HAP-1 (cell line): Measurements from ENCODE around the gene ARL4D.
"Not testable (repeated sequence)": the region's sequence is repeated elsewhere in the genome, so short reads cannot be mapped to it uniquely, and the experiment has no call there.

Experiments used
- DNase-seq, 2 experiments: peaks; one replicate each; pipeline ENCODE4 v3.0.0-alpha.2; 2016 to 2020; ENCODE audit warnings: low spot score in 2 of 2
- H3K27me3 ChIP-seq: fragments of 250-450 bp; sonication (Bioruptor Pico); 2 replicates; pipeline ENCODE4 v1.5.1; 2020; ENCODE audit warnings: low read depth, mild to moderate bottlenecking, moderate library complexity
- H3K36me3 ChIP-seq: fragments of 250-450 bp; sonication (Bioruptor Pico); replicated peaks from 2 replicates; pipeline ENCODE4 v1.5.1; 2020; ENCODE audit warnings: mild to moderate bottlenecking
- H3K4me1 ChIP-seq: fragments of 250-450 bp; sonication (Bioruptor Pico); 2 replicates; pipeline ENCODE4 v1.5.1; 2020; ENCODE audit warnings: mild to moderate bottlenecking
- H3K4me3 ChIP-seq: fragments of 250-450 bp; sonication (Bioruptor Pico); 2 replicates; pipeline ENCODE4 v1.5.1; 2020; ENCODE audit warnings: mild to moderate bottlenecking, moderate library complexity
- H3K9me3 ChIP-seq: fragments of 250-450 bp; sonication (Bioruptor Pico); 2 replicates; pipeline ENCODE4 v1.5.1; 2020; ENCODE audit warnings: mild to moderate bottlenecking, moderate library complexity
- in situ Hi-C: fragments of 300-500 bp; cut with MboI; formaldehyde crosslinking; loops from 3 replicates; pipeline ENCODE4 v1.14.3; 2020; ENCODE audit warnings: low sequenced_read_pairs, inconsistent platforms, mixed read lengths

Gene ARL4D

DNA sequence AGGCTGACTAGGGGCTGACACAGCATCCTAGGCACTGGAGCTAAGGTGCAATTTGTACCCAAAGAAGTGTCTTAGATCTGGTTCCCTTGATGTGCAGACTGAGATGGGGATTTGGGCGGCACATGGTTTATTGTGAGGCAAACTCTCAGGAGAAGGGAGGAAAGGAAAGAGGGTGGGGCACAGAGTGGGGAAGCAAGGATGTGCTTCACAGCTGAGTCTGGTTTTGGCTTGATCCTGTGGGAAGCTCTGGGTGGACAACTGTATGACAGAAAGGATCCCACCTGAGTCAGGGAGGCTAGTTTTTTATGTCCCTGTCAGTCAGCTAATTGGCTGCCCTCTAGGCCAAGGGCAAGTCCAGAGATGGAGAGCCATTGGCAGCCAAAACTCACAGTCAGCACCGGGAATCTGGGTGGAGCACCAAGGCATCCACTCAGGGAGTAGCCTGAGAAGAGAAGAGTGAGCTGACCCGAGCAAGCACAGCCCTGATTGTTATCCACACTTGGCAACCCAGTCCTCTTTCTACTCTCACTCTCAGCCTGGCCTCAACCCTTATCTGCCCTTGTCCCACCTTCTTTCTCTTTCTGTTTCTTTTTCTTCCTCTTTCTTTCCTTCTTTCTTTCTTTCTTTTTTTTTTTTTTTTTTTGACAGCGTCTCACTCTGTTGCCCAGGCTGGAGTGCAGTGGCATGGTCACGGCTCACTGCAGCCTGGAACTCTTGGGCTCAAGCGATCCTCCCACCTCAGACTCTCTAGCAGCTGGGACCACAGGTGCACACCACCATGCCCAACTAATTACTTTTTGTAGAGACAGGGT lies 12.0 kb downstream of the ARL4D start:
- Histone ChIP-seq H3K27me3 (no peaks in the 10 kb centered on the region), H3K36me3 (no peaks in the 10 kb centered on the region), H3K9me3 (no peaks in the 10 kb centered on the region), H3K4me1 (peaks cover 4% of the 10 kb centered on the region; the same call in 1 of the 2 replicates), H3K4me3 (no peak overlapping the region)
- in situ Hi-C loops: no loop called here
- DNase-seq: no peak

DNA sequence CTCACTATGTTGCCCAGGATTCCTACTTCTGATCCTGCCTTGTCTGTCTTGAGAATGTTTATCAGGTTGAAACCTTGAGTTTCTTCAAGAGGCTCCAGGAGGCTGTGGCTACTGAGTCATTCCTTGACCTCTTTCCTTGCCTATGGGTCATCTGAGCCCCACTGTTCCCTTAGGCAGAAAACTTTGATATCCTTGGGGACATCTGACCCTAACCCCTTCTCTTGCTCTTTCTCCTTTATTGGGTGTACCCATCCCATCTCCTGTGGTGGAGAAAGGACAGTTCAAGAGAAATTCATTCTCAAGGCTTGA lies 12.5 kb downstream of the ARL4D start:
- Histone ChIP-seq H3K4me3 (no peak overlapping the region), H3K9me3 (no peaks in the 10 kb centered on the region), H3K4me1 (peaks cover 4% of the 10 kb centered on the region; the same call in 1 of the 2 replicates), H3K27me3 (no peaks in the 10 kb centered on the region), H3K36me3 (no peaks in the 10 kb centered on the region)
- no peak for DNase-seq
- in situ Hi-C loops: no loop called here

DNA sequence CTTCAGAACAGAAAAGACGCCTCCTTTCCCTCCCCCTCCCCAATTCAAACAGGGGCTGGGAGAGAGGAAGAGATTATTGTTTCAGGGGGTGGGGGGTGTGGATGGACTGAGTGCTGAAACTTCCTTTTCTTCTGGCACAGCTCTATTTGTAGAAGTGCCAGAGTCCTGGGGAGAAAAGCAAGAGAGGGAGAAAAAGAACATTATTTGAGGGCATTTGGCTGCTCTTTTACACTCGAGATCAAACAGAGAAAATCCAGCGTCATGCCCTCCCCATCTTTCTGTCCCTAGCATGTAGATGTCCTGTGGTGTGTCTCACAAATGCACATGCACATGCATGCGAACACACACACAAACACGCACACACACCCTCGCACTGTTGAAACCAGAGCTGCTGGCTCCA lies 13.0 kb downstream of the ARL4D start:
- H3K36me3 ChIP-seq: no peaks in the 10 kb centered on the region
- H3K4me3 ChIP-seq: no peak overlapping the region
- in situ Hi-C loops: no loop called here
- no peak for DNase-seq
- H3K4me1 ChIP-seq: peaks cover 4% of the 10 kb centered on the region; the same call in 1 of the 2 replicates
- H3K9me3 ChIP-seq: no peaks in the 10 kb centered on the region
- no peaks in the 10 kb centered on the region for H3K27me3 ChIP-seq

DNA sequence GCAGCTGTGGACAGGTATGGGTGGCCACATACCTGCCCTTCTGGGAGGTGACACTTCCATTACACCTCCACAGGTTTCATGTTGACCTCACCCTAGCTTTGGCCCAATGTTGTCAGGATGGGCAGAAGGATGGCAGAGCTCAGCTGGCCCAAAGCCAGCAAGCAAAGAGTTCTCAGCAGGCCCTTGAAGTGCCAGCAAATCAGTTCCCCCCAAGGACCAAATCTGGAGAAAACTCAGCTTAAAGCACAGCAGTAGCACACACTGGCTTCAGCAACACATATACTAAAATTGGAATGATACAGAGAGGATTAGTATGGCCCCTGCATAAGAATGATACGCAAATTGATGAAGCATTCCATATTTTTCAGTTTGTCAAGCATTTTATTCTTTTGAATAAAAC lies 13.4 kb downstream of the ARL4D start:
- no peaks in the 10 kb centered on the region for H3K36me3 ChIP-seq
- H3K9me3 ChIP-seq: no peaks in the 10 kb centered on the region
- DNase-seq: no peak
- H3K4me3 ChIP-seq: no peak overlapping the region
- no peaks in the 10 kb centered on the region for H3K27me3 ChIP-seq
- in situ Hi-C loops: no loop called here
- H3K4me1 ChIP-seq: peaks cover 4% of the 10 kb centered on the region; the same call in 1 of the 2 replicates

DNA sequence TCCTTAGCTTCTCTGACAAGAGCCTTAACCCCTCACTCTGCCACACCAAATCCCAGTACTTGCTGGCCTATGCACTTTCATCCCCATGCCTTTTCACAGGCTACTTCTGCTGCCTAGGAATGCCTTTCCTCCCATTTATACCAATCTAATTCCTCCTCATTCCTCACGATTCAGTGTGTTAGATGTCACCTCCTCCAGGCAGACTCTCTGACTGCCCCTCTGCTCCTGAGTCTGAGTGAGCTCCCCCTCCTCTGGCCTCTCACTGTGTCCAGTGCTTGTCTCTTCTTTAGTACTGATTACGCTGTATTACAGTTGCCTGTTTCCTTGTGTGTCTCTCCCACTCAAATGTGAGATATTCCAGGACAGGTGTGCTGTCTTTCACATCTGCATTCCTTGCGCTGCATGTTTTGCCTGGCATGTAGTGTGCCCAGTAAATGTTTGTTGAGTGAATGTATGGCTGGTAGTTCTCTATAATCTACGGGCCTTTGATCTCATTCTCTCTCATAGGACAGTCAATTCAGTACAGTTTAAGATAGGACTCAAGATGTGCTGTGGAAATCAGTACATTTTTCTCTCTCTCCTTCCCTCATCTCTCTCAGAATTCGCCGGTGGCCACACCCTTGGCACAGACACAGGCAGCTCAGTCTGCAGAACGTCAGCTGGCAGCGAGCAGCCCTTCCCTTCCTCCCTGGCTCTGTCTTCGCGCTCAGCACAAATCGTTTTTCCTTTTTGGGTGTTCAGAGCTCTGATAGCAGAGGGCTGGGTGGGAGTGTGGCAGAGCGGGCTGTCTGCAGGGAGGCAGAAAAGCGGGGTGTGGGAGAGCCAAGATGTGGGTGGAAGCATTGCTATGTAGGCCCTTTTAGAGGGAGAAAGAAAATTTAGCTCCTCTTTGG lies 18.5 kb downstream of the ARL4D start:
- no peaks in the 10 kb centered on the region for H3K27me3 ChIP-seq
- no peaks in the 10 kb centered on the region for H3K4me1 ChIP-seq
- DNase-seq: no peak
- no peaks in the 10 kb centered on the region for H3K9me3 ChIP-seq
- in situ Hi-C loops: no loop called here
- no peak overlapping the region for H3K4me3 ChIP-seq
- H3K36me3 ChIP-seq: no peaks in the 10 kb centered on the region

DNA sequence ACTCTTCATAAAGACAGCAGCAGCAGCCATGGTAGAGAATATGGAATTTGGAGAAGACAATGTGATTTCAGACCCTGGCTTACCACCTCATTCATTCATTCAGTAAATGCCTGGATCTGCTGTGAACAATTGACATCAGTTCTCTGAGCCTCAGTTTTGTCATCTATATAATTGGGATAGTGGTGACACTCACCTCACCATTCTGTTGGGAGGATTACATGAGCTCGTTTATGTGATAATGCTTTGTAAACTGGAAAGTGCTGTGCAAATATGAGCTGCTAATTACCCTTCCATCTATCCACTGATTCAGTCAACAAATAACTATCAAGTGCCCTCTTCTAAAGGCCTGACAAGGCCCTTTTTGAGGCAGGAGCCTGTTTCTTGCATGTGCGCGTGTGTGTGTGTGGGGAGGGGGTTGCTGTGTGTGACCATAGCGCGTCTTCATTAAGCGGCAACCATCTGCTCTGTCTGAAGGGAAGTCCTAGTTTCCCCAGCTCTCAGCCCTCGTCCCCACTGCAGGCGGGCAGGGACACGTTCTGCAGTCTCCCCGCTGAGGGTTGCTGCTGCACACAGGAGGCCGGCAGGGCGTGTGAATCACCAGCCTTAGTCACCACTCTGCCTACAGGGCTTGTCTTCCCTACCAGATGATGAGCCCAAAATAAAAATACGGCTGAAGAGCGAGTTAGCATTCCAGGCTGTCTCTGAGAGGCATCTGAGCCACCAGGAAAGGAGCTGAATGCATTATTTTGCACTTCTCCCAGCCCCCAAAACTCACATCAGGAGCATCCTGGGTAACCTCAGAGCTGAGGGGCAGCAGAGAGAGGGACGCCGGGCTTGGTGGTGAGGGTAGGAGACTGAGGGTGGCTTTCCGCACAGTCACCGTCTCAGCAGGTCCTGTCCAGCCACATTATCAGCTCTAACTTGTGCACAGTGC lies 19.9 kb downstream of the ARL4D start:
- Histone ChIP-seq H3K27me3 (no peaks in the 10 kb centered on the region; the same call in 1 of the 2 replicates), H3K4me1 (no peaks in the 10 kb centered on the region), H3K36me3 (no peaks in the 10 kb centered on the region), H3K9me3 (no peaks in the 10 kb centered on the region), H3K4me3 (no peak overlapping the region)
- DNase-seq: no peak
- in situ Hi-C loops: no loop called here

DNA sequence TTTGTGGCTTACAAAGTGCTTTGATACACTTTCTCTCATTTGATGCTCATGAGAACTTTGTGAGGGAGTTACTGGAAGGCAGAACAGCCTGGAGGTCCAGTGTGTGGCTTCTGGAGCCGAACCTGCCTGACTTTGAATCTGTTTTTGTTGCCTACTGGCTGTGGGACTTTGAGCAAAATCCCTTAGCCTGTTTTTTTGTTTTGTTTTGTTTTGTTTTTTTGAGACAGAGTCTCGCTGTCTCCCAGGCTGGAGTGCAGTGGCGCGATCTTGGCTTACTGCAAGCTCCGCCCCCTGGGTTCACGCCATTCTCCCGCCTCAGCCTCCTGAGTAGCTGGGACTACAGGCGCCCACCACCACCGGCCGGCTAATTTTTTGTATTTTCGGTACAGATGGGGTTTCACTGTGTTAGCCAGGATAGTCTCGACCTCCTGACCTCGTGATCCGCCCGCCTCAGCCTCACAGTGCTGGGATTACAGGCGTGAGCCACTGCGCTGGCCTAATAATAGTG lies 20.6 kb downstream of the ARL4D start:
- in situ Hi-C loops, DNase-seq, H3K27me3 ChIP-seq, H3K4me3 ChIP-seq, H3K36me3 ChIP-seq, H3K4me1 ChIP-seq, H3K9me3 ChIP-seq: not testable (repeated sequence)

DNA sequence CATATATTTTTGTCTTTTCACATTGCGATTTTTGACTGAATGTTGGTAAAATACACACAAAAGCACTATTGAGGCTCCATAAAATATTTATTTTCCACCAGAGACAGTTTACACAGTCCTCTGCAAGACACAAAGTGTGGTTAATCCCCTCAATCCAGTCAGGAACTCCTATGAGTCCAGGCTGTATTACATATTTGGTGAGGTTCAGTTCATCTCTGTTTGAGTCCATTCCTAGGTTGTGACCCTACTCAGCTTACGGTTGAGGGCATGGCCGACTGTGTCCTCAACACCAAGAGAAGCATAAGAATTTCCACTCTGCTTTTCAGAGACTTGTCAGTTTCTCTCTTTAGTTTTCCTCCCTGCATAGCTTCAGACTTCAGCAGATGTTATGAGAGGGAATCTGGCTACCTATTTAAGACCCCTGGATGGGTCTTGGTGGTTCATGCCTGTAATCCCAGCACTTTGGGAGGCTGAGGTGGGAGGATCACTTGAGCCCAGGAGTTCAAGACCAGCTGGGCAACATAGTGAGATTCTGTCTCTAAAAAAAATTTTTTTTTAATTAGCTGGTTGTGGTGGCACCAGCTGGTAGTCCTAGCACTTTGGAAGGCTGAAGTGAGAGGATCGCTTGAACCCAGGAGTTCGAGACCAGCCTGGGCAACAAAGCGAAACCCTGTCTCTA lies 25.1 kb downstream of the ARL4D start:
- DNase-seq: no peak
- peaks cover 4% of the 10 kb centered on the region; the same call in 1 of the 2 replicates for H3K27me3 ChIP-seq
- H3K4me1 ChIP-seq: no peaks in the 10 kb centered on the region
- no peaks in the 10 kb centered on the region for H3K36me3 ChIP-seq
- no peaks in the 10 kb centered on the region for H3K9me3 ChIP-seq
- in situ Hi-C loops: no loop called here
- no peak overlapping the region for H3K4me3 ChIP-seq

DNA sequence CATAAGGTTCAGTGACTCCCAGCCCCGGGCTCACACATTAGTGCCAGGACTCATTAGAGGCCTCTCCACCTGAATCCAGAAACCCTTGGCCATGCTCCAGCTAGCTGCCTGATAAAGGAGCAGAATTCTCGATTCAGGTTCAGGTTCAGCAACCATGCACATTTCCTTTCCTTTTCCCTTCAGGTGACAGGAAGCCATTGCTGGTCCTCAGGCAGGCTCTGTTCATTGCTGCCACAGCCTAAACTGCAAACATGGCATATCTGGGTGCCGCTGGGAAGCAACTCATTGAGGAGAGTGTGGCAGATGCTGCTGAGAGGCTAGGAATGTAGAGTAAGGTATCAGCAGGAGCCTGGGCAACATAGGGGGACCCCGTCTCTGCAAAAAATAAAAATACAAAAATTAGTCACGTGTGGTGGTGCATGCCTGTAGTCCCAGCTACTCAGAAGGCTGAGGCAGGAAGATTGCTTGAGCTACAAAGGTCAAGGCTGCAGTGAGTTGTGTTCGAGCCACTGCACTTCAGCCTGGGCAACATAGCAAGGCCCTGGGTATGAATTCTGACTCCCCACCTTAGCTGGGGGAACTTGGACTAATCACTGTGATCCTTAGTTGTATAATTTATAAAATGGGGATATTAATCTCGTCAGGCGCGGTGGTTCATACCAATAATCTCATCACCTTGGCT lies 28.7 kb downstream of the ARL4D start:
- Histone ChIP-seq H3K4me1 (0 out of 2 replicates have a peak, but pooled peaks cover 3% of the 10 kb centered on the region), H3K9me3 (no peaks in the 10 kb centered on the region), H3K4me3 (no peak overlapping the region), H3K36me3 (no peaks in the 10 kb centered on the region), H3K27me3 (peaks cover 4% of the 10 kb centered on the region; the same call in 1 of the 2 replicates)
- in situ Hi-C loops: no loop called here
- DNase-seq: no peak

DNA sequence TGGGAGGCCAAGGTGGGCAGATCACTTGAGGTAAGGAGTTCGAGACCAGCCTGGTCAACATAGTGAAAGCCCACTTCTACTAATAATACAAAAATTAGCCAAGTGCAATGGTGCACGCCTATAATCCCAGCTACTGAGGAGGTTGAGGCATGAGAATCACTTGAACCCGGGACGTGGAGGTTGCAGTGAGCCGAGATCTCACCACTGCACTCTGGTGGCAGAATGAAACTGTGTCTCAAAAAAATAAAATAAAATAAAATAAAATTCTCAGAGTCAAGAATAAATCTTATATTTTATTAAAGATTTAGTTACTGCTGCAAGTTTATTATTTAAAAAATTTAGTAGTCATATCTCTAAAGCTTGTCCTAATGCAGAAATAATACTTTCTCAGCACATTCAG lies 29.7 kb downstream of the ARL4D start:
- Histone ChIP-seq H3K36me3 (no peaks in the 10 kb centered on the region), H3K4me3 (no peak overlapping the region), H3K4me1 (0 out of 2 replicates have a peak, but pooled peaks cover 3% of the 10 kb centered on the region), H3K27me3 (peaks cover 4% of the 10 kb centered on the region; the same call in 1 of the 2 replicates), H3K9me3 (no peaks in the 10 kb centered on the region)
- no peak for DNase-seq
- in situ Hi-C loops: no loop called here

DNA sequence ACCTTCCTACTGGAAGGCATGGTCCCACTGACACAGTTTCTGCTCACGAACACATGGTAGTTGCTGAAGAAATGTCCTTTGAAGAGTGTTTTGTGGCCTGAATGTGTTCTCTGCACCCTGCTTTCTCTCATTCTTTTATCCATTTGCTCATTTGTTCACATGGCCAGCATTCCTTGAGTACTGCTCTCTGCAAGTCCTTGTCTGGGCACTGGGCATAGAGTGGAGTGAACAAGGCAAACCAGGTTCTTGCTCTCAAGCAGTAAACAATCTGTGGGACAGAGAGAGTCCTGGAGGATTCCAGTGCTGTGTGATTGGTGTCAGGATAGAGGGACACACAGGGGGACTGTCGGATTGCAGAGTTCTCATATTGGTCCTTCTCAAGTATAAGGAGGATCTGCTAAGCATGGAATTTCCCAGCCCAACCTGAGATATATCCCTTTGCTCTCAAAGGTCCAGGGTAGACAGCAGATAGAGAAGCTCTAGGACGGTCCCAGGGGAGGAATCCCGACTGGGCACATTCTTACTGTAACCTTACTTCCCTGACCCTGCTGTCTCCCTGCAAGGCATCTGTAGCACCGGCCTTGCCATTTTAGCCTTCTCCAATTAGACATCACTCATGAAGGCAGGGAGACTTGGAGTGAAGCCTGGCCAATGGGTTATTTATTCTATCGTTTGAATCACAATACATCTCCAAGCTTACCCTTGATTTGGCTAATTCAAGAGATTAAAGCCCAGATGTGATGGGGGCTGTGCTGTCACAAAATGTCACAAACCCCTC lies 32.3 kb downstream of the ARL4D start:
- Histone ChIP-seq H3K27me3 (peaks cover 3% of the 10 kb centered on the region; the same call in 1 of the 2 replicates), H3K4me1 (0 out of 2 replicates have a peak, but pooled peaks cover 3% of the 10 kb centered on the region), H3K36me3 (no peaks in the 10 kb centered on the region), H3K9me3 (no peaks in the 10 kb centered on the region), H3K4me3 (no peak overlapping the region)
- in situ Hi-C loops: no loop called here
- no peak for DNase-seq
